NCI-H1436 treated with DMSO at 0.1 percent for 48 hours (cell line): ENCODE results near the gene SPACA1.
"Not testable (repeated sequence)": the region's sequence is repeated elsewhere in the genome, so short reads cannot be mapped to it uniquely, and the experiment has no call there.

Source experiments
- DNase-seq: peaks from one replicate; lab custom pipeline; 2025; lab: John Stamatoyannopoulos, UW

The SPACA1 gene

GRCh38 chr6:88047510-88048150 is at the start of gene SPACA1:
Gene SPACA1 (plus strand): TSS chr6:88047841. CDS start chr6:88047906, 65 bp downstream.
- no peak for DNase-seq

- no peak for DNase-seq
Observed at GRCh38 chr6:88000713-88001112, 46.9 kb upstream of the SPACA1 start.

- not testable (repeated sequence) for DNase-seq
Observed at GRCh38 chr6:88001279-88001678, 46.4 kb upstream of the SPACA1 start.

GRCh38 chr6:88004707-88005106 is 42.9 kb upstream of the SPACA1 start:
- DNase-seq: no peak

GRCh38 chr6:88006557-88006956 is 41.1 kb upstream of the SPACA1 start:
- no peak for DNase-seq

GRCh38 chr6:88008411-88008810 is 39.2 kb upstream of the SPACA1 start:
- no peak for DNase-seq

- DNase-seq: no peak
Observed at GRCh38 chr6:88008831-88009231, 38.8 kb upstream of the SPACA1 start.

- DNase-seq: no peak
Observed at GRCh38 chr6:88013015-88013414, 34.6 kb upstream of the SPACA1 start.

GRCh38 chr6:88013554-88013953 is 34.1 kb upstream of the SPACA1 start:
- DNase-seq: no peak

GRCh38 chr6:88020439-88020838 is 27.2 kb upstream of the SPACA1 start:
- no peak for DNase-seq

- no peak for DNase-seq
Observed at GRCh38 chr6:88024696-88025095, 22.9 kb upstream of the SPACA1 start.

- DNase-seq: no peak
Observed at GRCh38 chr6:88031550-88031949, 16.1 kb upstream of the SPACA1 start.

GRCh38 chr6:88044530-88044929 is 3.1 kb upstream of the SPACA1 start:
- DNase-seq: no peak

- no peak for DNase-seq
Observed at GRCh38 chr6:88045521-88046136, 2.0 kb upstream of the SPACA1 start.

- no peak for DNase-seq
Observed at GRCh38 chr6:88048578-88048977, 937 bp downstream of the SPACA1 start.

- no peak for DNase-seq
Observed at GRCh38 chr6:88050140-88050818, 2.6 kb downstream of the SPACA1 start.

GRCh38 chr6:88059191-88059590 is 11.6 kb downstream of the SPACA1 start:
- no peak for DNase-seq

- DNase-seq: no peak
Observed at GRCh38 chr6:88062376-88062775, 14.7 kb downstream of the SPACA1 start.

- DNase-seq: no peak
Observed at GRCh38 chr6:88072462-88072861, 24.8 kb downstream of the SPACA1 start.

GRCh38 chr6:88074791-88075190 is 27.1 kb downstream of the SPACA1 start:
- DNase-seq: no peak

- DNase-seq: no peak
Observed at GRCh38 chr6:88077305-88077704, 29.7 kb downstream of the SPACA1 start.

- no peak for DNase-seq
Observed at GRCh38 chr6:88086792-88087191, 39.2 kb downstream of the SPACA1 start.

GRCh38 chr6:88089708-88090107 is 42.1 kb downstream of the SPACA1 start:
- DNase-seq: no peak
